GM21528 (cell line): ENCODE results near the gene BCL2.
A peak's percentile ranks its signal among the peaks of the same experiment; 100 is the strongest.

Experiments used
- ATAC-seq: cut with Tn5 transposase; IDR thresholded peaks from one replicate; pipeline ENCODE4 v1.9.1; 2021; ENCODE audit warnings: mild to moderate bottlenecking, moderate library complexity; ENCODE audit not compliant: unreplicated experiment, low FRiP score

The BCL2 gene

DNA sequence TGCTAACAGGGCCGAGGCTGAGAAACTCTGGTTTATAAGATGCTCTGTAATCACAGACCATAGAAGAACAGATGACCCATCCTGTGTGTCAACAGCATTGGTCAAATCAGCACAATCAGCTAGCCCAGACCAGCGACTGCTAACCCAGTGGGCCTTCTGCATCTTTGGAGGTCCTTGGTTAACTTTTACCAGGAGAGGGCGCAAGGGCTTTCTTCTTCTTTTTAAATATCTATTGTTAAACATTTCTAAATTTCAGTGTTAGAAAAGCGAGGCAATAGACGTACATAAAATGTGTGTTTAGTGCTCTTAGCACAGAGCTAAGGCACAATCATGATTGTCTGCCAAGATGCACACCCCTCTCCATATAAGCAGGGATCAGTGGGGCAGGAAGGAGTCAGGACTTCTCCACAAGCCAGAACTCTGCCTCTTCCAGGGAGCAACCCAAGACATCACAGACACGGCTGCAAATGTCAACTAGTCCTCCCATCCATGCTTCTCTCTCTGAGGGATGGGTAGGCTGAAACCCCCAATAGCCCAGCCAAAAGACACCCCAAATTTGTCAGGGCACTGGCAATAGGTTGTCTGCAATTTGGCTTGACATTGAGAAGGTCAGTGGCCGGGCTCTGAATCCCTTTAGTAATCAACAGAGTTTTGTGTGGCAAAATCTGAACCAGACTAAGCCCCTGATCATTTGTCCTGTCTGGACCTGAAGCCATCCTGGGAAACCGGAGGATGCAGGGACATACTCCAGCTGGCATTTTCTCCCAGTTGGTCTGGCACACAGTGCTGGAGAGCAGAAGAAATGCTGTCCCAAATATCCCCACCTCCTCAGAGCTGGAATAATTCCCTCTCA lies 188.2 kb downstream of the BCL2 start:
- no peak for ATAC-seq

DNA sequence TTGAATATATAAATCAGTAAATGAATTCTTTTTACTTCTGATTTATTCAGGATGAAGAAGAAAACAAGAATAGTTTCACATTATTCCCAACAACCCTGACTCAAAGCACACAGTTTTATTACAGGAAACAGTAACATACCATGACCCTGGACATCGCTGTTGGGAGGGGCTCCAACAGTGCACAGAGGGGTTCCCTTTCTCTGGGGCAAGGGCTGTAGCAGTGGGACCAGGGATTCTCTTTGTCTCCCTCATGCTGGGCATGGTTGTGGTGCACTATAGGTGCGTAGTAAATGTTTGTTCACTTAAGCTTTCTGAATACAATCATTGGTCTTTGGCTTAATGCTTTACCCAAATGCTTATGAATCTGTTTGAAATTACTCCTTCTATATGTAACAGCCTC lies 189.4 kb downstream of the BCL2 start:
- no peak for ATAC-seq

- no peak for ATAC-seq
Observed at GRCh38 chr18:63128237-63128974, 191.2 kb downstream of the BCL2 start.

DNA sequence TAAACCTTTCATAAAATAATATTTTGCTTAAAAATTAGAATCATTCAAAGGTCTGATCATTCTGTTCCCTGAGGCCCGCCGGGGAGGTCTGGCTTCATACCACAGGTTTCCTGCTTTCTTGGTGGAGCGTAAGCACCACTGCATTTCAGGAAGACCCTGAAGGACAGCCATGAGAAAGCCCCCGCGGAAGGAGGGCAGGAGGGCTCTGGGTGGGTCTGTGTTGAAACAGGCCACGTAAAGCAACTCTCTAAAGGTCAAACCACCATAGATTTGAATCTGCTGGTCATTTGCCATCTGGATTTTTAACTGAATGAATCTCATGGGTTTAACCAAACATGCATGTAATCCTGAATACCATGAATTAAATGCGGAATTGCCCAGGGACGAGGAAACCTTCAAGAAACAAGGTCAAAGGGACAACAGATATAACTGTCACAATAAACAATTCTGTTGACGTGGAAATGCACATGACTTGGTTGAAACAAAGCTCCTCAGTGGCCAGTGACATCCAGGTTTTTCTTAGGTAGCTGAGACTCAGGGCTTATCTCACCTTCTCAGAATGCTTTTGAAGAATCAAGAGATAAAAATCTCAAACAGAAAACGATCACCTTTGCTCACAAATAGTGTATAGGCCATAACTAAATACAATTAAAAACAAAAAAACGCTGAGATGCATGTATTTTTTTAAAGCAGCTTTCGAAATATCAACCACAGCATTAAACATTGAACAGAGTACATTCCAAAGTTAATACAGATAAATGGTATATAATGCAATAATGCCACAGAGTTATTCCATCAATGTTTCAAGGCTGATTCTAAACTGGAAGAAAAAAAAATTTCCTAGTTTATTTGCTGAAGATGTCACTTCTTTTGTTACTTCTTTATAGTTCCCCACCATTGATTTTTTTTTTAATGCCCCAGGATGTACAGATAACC lies 193.2 kb downstream of the BCL2 start:
- ATAC-seq = no peak

DNA sequence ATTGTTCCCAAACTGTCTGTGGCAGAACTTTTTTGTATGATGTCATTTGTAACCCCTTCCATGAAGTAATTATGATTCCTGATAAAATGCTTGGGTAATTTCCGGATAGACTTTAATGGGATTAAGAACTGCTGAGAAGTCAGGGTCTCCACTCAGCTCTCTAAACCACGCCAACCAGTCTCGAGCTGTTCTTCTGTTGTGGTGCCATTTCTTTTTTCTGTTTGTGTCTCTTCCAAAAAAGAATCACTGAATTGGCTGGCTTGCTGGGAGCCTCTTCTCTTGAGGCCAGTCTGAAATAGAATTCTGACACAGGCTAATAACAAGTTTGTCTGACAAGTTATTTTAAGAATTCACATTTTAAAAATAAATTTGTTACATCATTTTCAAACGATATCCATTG lies 198.9 kb downstream of the BCL2 start:
- ATAC-seq = no peak

DNA sequence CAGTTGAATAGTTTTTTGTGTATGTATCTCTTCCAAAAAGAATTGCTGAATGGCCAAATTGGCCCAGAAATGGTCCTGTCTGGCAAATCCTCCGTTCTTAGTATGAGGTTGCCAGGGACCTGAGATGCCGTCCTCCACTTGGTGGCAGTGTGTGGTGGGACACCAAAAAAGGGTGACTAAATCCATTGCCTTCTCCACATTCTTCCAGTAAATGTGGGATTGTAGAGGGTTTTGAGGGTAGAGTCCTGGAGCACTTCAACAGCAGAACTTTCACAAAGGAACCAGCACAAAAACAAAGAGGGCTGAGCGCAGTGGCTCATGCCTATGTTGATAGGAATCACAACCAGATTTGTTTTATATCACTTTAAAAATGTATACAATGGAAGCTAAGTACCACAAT lies 199.9 kb downstream of the BCL2 start:
- no peak for ATAC-seq

- no peak for ATAC-seq
Observed at GRCh38 chr18:63113899-63114565, 205.5 kb downstream of the BCL2 start.

DNA sequence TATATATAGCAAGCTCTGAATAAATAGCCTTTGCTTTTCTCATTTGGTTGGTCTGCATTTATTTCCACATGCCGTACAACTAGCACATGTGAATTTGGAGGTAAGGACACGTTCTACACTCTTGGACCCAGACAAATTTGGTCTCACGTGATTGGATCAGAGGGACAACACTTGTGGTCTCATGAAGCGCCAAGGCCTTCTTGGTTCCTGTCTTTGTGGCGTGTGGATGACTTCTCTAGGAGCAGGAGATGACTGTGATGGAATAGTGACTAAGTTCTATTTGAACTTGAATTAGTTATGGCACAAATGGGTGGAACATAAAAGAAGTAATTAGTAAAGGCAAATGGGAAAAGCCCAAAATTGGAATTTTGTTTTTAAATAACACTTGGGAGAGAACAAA lies 206.9 kb downstream of the BCL2 start:
- no peak for ATAC-seq

DNA sequence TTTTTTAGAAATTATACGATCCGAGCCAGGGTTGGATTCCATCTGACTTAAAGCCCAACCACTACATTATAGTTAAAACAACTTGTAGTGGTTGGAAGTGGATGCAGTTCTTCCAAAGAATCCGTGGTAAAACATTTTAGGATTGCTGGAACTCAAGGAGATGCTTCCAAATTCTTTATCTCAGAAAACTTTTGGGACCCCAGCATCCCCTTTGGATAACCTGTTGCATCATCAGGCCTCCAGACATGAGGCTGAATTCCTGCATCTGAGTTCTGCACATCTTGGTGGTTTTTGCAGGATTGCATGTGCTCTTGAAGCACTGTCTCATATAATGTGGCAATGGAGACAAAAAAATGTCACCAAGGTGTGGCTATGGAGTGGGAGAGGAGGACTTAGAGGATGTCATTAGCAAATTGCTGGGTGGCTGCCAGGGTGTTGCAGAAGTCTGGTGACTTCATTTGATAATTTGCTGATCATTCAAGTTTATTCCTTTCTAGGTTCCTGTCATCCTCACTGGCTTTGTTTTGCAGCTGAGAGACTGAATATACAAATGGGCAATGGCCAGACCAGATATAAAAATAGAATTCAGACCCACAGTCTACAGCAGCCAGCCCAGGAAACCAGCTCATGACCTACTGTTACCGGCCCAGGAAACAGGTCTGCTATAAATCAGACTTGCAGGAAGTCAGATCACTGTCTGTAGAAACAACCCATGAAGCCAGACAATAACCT lies 207.7 kb downstream of the BCL2 start:
- ATAC-seq = no peak

GRCh38 chr18:63109802-63110201 lies 209.8 kb downstream of the BCL2 start:
- ATAC-seq = no peak

DNA sequence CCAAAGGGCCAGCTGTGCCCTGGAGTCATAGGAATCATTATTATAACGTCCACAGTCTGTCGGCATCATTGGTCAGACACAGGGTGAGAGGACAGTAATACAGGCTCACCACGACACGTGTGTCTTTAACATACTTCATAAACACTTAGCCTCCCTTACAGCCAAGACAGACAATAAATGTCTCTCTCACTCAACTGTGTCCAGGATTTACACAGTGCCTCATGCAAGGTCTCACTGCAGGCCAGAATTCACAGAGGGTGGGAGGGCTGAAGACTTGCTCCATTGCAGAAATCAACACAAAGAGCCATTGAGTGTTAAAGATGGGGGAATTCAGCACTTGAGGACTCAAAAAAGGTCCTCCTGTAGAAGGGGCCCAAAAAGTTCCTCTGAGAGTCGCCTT lies 210.5 kb downstream of the BCL2 start:
- ATAC-seq = no peak

DNA sequence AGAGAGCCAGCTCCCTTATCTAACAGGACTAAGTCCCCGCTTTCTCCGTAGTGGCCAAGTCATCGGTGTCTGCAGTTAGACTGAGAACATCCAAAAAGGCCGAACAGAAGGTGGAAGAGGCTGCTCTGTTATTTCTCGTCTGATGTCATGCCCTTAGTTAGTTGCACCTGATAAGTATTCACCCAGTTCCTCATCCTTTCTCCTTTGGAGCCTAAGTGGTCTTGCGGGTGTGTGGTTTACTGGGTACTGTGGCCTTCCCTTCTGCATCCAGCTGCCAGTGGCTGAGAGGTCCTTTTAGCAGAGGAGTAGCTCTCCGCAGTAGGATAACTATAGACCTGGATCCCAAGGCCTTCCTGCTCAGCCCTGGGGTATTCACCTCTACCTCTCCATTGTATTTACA lies 211.6 kb downstream of the BCL2 start:
- no peak for ATAC-seq

GRCh38 chr18:63107171-63107845 lies 212.3 kb downstream of the BCL2 start:
- ATAC-seq = peak; percentile 41

- peak; percentile 37 for ATAC-seq
Observed at GRCh38 chr18:63106727-63107126, 212.8 kb downstream of the BCL2 start.

GRCh38 chr18:63105636-63106316 lies 213.8 kb downstream of the BCL2 start:
- ATAC-seq = peak; percentile 64

DNA sequence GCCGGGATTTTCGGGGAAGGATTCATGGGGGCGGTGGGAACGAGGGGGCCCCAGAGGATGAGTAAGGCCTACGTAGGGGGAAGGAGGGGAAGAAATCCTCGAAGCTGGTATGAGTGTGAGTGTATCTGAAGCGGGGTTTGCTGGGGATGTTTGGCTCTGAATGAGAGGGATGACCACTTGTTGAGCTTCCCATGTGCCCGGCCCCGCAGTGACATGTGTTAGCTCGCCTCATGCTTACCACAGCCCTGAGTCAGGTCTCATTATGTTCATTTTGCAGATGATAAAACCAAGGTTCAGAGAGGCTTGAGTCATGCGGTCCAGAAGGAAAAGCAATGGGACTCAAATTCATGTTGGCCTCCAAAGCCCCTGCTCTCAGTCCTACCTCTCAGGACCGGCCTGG lies 214.7 kb downstream of the BCL2 start:
- no peak for ATAC-seq

GRCh38 chr18:63102941-63103744 lies 216.4 kb downstream of the BCL2 start:
- ATAC-seq = no peak

DNA sequence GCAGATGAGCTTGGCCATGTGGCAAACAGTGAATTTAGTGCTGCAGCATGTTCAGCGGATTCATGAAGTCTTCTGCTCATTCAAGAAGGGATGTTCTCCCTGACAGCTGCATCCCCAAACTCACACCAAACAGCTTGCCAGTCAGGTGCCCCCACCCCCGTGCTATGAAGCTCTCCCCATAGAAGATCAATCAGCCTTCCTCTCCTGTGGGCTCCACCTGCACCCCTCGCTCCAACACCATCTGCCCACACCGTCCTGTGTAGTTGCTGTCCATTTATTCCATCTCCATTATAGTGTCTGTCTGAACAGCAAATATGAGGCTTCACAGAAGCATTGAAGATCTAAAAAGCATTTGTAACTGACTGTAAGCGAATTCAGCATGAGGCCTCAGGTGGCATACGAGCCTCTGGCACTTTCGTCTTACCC lies 218.9 kb downstream of the BCL2 start:
- no peak for ATAC-seq
